SK-N-SH (cell line): Measurements from ENCODE around the gene THADA. TPM values are rescaled to one million over a fixed set of nuclear protein-coding genes. Genes with fewer than 3 reads are reported as not detected.
A peak's percentile ranks its signal among the peaks of the same experiment; 100 is the strongest.

Experiments used
- CTCF ChIA-PET: fragments of 300-600, 350-600 bp; formaldehyde crosslinking; extraction: SDS; loops from one replicate; lab custom pipeline; 2021; lab: Yijun Ruan, JAX
- POLR2A ChIA-PET: fragments of 350-600 bp; sonication (Branson Sonifier 250); formaldehyde crosslinking; extraction: SDS; loops from one replicate; lab custom pipeline; 2020; ENCODE audit warnings: antibody characterized with exemption, inconsistent platforms; lab: Yijun Ruan, JAX
- DNase-seq: peaks from one replicate; pipeline ENCODE4 v3.0.0; 2012
- H2AFZ ChIP-seq: fragments of 200-600 bp; sonication (generic); 2 replicates; pipeline ENCODE4 v1.8.1; 2016; ENCODE audit warnings: antibody characterized with exemption, mild to moderate bottlenecking, low read depth
- H3F3A ChIP-seq: fragments of 200-600 bp; sonication (generic); replicated peaks from 2 replicates; pipeline ENCODE3; 2016; ENCODE audit warnings: antibody characterized with exemption, mild to moderate bottlenecking; ENCODE audit not compliant: insufficient read depth
- H3K27ac ChIP-seq, 2 experiments: fragments of 200-500 bp in 1 of 2; fragments of 200-600 bp in 1 of 2; sonication (Bioruptor generic) in 1 of 2; sonication (generic), shearing (Covaris generic) in 1 of 2; 2 replicates each; pipeline versions ENCODE4 v1.5.1 to v1.6.1; 2014 to 2016; ENCODE audit warnings: low read depth in 2 of 2, inconsistent platforms in 1 of 2, low read length in 1 of 2, mild to moderate bottlenecking in 1 of 2, mixed read lengths in 1 of 2
- H3K27me3 ChIP-seq: fragments of 200-600 bp; sonication (generic), shearing (Covaris generic); 2 replicates; pipeline ENCODE4 v1.6.1; 2016; ENCODE audit warnings: mixed run types; ENCODE audit not compliant: insufficient read depth
- H3K36me3 ChIP-seq, 2 experiments: fragments of 200-500 bp in 1 of 2; fragments of 200-600 bp in 1 of 2; sonication (Bioruptor generic) in 1 of 2; sonication (generic) in 1 of 2; replicated peaks in 1 of 2; 2 replicates each; pipeline versions ENCODE3 to v1.5.1; 2014 to 2016; ENCODE audit warnings: low read length in 1 of 2, mild to moderate bottlenecking in 1 of 2; ENCODE audit not compliant: insufficient read depth in 2 of 2, control insufficient read depth in 1 of 2
- H3K4me1 ChIP-seq, 2 experiments: fragments of 200-500 bp in 1 of 2; fragments of 200-600 bp in 1 of 2; sonication (Bioruptor generic) in 1 of 2; sonication (generic), shearing (Covaris generic) in 1 of 2; 2 replicates each; pipeline versions ENCODE4 v1.5.1 to v1.6.1; 2014 to 2016; ENCODE audit warnings: low read depth in 1 of 2, low read length in 1 of 2, mixed run types in 1 of 2; ENCODE audit not compliant: insufficient read depth in 2 of 2, control insufficient read depth in 1 of 2
- H3K4me2 ChIP-seq: fragments of 200-600 bp; sonication (generic), shearing (Covaris generic); 2 replicates; pipeline ENCODE4 v1.6.1; 2017; ENCODE audit warnings: mixed run types
- H3K4me3 ChIP-seq, 2 experiments: fragments of 200-500 bp in 1 of 2; fragments of 200-600 bp in 1 of 2; sonication (Bioruptor generic) in 1 of 2; sonication (generic), shearing (Covaris generic) in 1 of 2; 2 replicates each; pipeline versions ENCODE4 v1.5.1 to v1.8.1; 2014 to 2016; ENCODE audit warnings: low read depth in 2 of 2, inconsistent platforms in 1 of 2, low read length in 1 of 2, mild to moderate bottlenecking in 1 of 2, mixed read lengths in 1 of 2, moderate library complexity in 1 of 2
- H3K79me2 ChIP-seq: fragments of 200-600 bp; sonication (generic); 2 replicates; pipeline ENCODE4 v1.8.1; 2017; ENCODE audit warnings: mild to moderate bottlenecking; ENCODE audit not compliant: insufficient read depth
- H3K9ac ChIP-seq: fragments of 200-600 bp; sonication (generic); 2 replicates; pipeline ENCODE4 v1.6.1; 2017; ENCODE audit warnings: mixed run types
- H3K9me2 ChIP-seq: fragments of 200-600 bp; sonication (generic); 2 replicates; pipeline ENCODE4 v1.6.1; 2017; ENCODE audit warnings: mixed run types
- H3K9me3 ChIP-seq: fragments of 200-600 bp; sonication (generic); 2 replicates; pipeline ENCODE4 v1.6.1; 2017; ENCODE audit warnings: mixed run types, mild to moderate bottlenecking, moderate library complexity
- H4K20me1 ChIP-seq: fragments of 200-600 bp; sonication (generic); 2 replicates; pipeline ENCODE4 v1.6.1; 2017; ENCODE audit warnings: mild to moderate bottlenecking, mixed run types; ENCODE audit not compliant: insufficient read depth
- EP300 ChIP-seq, 2 experiments: IDR thresholded peaks; 2 replicates each; pipeline versions ENCODE4 v1.4.0 to v1.6.1; 2012; ENCODE audit warnings: borderline replicate concordance in 1 of 2, low read depth in 1 of 2, low read length in 1 of 2
- EZH2phosphoT487 ChIP-seq: fragments of 200-600 bp; sonication (generic); IDR thresholded peaks from 2 replicates; pipeline ENCODE4 v1.6.1; 2017; ENCODE audit warnings: low read depth, mixed run types, mild to moderate bottlenecking, antibody characterized with exemption, moderate library complexity, borderline replicate concordance
- FOSL2 ChIP-seq: IDR thresholded peaks from 2 replicates; pipeline ENCODE4 v1.4.0; 2012; ENCODE audit warnings: low read depth, mild to moderate bottlenecking, moderate library complexity, borderline replicate concordance
- GABPA ChIP-seq: IDR thresholded peaks from 2 replicates; pipeline ENCODE4 v1.4.0; 2012; ENCODE audit warnings: low read depth, mild to moderate bottlenecking
- JUND ChIP-seq: IDR thresholded peaks from 2 replicates; pipeline ENCODE4 v1.4.0; 2012
- MEF2A ChIP-seq: IDR thresholded peaks from 2 replicates; pipeline ENCODE4 v1.4.0; 2012; ENCODE audit warnings: low read depth, borderline replicate concordance
- RCOR1 ChIP-seq: fragments of 150-350 bp; IDR thresholded peaks from 2 replicates; pipeline ENCODE4 v1.6.1; 2017; ENCODE audit warnings: antibody characterized with exemption, low read length
- TCF12 ChIP-seq: IDR thresholded peaks from 2 replicates; pipeline ENCODE4 v1.4.0; 2012
- WGBS: methylation state at CpG from one replicate; pipeline ENCODE4 v1.1.6; 2017; ENCODE audit warnings: low lambda C conversion rate; 5-methylcytosine and 5-hydroxymethylcytosine counted together
- polyA plus RNA-seq, 3 experiments: library from polyadenylated mRNA; depleted of rRNA; stranded (reverse); fragments of >200 nt; gene quantifications; 2 replicates each; pipeline ENCODE4 v1.2.3, GENCODE V29; 2012
- TF ChIP-seq, protein P1 (sequence below): IDR thresholded peaks from 2 replicates; pipeline ENCODE4; 2012

Gene THADA
- polyA plus RNA-seq, 1 of the 3 experiments (the other 2 are of a cell fraction) = 25.6 TPM

DNA sequence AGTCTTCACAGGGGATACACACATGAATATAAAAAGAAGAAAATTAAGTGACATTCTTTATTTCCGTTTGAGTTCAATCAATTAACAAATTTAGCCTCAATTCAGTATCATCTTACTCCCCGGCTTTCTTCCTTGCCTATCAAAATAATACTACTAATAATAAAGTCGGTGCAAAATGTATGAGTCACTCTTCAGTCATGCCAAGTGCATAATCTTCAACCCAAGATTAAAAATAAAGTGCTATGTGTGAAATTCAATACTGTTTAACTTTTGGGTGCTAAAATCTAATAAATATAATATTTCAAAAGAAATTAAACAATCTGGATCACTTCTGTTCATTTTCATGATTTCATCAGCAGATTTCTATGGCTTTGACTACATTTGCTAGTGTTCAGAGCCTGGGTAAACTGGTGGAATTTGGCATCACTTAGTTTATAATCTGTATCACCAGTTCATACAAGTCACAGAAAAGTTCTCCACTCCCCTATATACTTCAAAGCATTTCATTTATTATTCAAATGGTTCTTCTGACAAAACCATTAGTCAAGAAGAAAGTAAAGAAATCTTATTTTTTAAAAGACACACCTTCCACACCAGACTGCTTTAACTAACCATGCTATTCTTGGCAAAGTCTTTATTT, 183.6 kb downstream of the THADA start:
- WGBS = 12% methylated on average over 3 of the region's 3 CpGs
- Histone ChIP-seq H3K9ac (no peak overlapping the region), H3F3A (peaks cover 4% of the 10 kb centered on the region), H3K27me3 (no peaks in the 10 kb centered on the region), H3K27ac (peak overlapping the region; percentile 8 to 22; a peak in 2 of 4 replicates)
- TF ChIP-seq EP300 (IDR thresholded peaks at IDR 0.05; ENCODE audit: borderline replicate concordance in 1 of 2, low read depth in 1 of 2, low read length in 1 of 2) (peak in 1 of 2 experiments; percentile 46; a peak in 2 of 4 replicates), JUND (peak; percentile 84), GABPA (no peak), TCF12 (peak; percentile 41; the same call in 1 of the 2 replicates), MEF2A (peak; percentile 46; the same call in 1 of the 2 replicates), RCOR1 (no peak), EZH2phosphoT487 (no peak), FOSL2 (peak; percentile 73)
- TF ChIP-seq, protein P1, sequence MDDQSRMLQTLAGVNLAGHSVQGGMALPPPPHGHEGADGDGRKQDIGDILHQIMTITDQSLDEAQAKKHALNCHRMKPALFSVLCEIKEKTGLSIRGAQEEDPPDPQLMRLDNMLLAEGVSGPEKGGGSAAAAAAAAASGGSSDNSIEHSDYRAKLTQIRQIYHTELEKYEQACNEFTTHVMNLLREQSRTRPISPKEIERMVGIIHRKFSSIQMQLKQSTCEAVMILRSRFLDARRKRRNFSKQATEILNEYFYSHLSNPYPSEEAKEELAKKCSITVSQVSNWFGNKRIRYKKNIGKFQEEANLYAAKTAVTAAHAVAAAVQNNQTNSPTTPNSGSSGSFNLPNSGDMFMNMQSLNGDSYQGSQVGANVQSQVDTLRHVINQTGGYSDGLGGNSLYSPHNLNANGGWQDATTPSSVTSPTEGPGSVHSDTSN = peak; percentile 51; the same call in 1 of the 2 replicates
- TF ChIP-seq, all 33 proteins: peak for 6
- no peak overlapping the region for H2AFZ ChIP-seq
- ChIA-PET CTCF (no interaction called here), POLR2A (no interaction called here)
- H3K9me2 ChIP-seq = no peaks in the 10 kb centered on the region
- no peak for DNase-seq
- no peaks in the 10 kb centered on the region for H4K20me1 ChIP-seq
- H3K4me2 ChIP-seq = no peak overlapping the region
- no peak overlapping the region for H3K4me3 ChIP-seq
- H3K36me3 ChIP-seq = peaks cover 4 to 6% of the 10 kb centered on the region in 2 experiments
- H3K4me1 ChIP-seq = peaks cover 24 to 36% of the 10 kb centered on the region in 2 experiments
- no peaks in the 10 kb centered on the region for H3K9me3 ChIP-seq
- no peaks in the 10 kb centered on the region for H3K79me2 ChIP-seq

- H3K9ac ChIP-seq = no peak overlapping the region
- H3K27me3 ChIP-seq = no peaks in the 10 kb centered on the region
- no peak for TF ChIP-seq GABPA
- H2AFZ ChIP-seq = no peak overlapping the region
- peaks cover 4% of the 10 kb centered on the region for H3F3A ChIP-seq
- H3K9me2 ChIP-seq = no peaks in the 10 kb centered on the region
- peaks cover 4 to 6% of the 10 kb centered on the region in 2 experiments for H3K36me3 ChIP-seq
- no peaks in the 10 kb centered on the region for H3K79me2 ChIP-seq
- peaks cover 23% of the 10 kb centered on the region in 2 experiments for H3K4me1 ChIP-seq
- H3K27ac ChIP-seq = no peak overlapping the region
- H3K9me3 ChIP-seq = no peaks in the 10 kb centered on the region
- no peaks in the 10 kb centered on the region for H4K20me1 ChIP-seq
- 93% methylated on average over 6 of the region's 6 CpGs for WGBS
- CTCF ChIA-PET = interaction anchor here (0.9 to 2.7 kb wide), 5 partner anchors 11 to 182 kb away, joined by 3 to 10 read pairs (median 5); no protein-coding TSS in a partner anchor
- POLR2A ChIA-PET = interaction anchor here (0.7 kb wide), 1 partner anchor 19 kb away, joined by 3 read pairs; no protein-coding TSS in a partner anchor
- no peak overlapping the region for H3K4me3 ChIP-seq
- DNase-seq = no peak
- H3K4me2 ChIP-seq = no peak overlapping the region
Measured at GRCh38 chr2:43410055-43410604, 185.7 kb downstream of the THADA start.
